ENCODE results near the gene SMIM44.

The SMIM44 gene

DNA sequence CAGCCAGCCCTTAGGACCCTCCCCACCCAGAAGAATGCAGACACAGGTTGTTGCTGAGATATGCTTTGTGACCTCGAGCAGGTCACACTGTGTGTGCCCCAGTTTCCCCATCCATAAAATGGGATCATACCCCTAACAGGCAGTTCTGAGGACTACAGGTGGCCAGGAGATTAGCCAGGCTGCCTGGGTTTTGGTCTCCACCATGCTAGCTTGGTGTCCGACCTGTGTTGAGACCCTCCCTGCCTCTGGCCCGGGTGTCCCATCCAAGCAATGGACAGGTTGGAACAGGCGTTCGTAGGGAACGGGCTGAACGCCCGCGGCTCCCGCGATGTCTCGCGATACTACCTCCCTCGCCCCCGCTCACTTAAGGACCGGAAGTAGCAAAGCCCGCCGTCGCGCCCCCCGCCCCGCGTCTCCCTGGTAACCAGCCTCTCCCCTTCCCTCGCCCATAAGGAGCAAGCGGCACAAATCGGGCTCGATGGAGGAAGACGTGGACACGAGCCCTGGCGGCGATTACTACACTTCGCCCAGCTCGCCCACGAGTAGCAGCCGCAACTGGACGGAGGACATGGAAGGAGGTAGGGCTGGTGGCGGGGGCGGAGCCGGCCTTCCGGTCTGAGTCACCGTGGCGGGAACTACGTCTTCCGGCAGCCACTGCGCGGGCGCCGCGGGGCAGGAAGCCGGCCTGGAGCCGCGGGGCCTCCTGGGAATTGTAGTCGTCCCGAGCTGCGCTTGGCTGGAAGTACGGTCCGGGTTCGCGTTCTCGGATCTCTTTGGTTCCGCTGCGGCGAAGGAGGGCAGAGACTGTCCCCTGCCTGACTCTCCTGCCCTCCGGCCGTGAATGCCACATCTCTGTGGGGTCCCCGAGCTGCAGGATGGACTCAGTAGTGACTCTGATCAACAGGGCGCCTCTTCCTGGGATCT is 48.3 kb downstream of the SMIM44 start:
- Histone ChIP-seq H3K9me3 (ENCODE audit: insufficient read depth, low read depth, low read length) (no peaks in the 10 kb centered on the region), H3K36me3 (ENCODE audit: insufficient read depth, low read depth, low read length) (no peaks in the 10 kb centered on the region)

DNA sequence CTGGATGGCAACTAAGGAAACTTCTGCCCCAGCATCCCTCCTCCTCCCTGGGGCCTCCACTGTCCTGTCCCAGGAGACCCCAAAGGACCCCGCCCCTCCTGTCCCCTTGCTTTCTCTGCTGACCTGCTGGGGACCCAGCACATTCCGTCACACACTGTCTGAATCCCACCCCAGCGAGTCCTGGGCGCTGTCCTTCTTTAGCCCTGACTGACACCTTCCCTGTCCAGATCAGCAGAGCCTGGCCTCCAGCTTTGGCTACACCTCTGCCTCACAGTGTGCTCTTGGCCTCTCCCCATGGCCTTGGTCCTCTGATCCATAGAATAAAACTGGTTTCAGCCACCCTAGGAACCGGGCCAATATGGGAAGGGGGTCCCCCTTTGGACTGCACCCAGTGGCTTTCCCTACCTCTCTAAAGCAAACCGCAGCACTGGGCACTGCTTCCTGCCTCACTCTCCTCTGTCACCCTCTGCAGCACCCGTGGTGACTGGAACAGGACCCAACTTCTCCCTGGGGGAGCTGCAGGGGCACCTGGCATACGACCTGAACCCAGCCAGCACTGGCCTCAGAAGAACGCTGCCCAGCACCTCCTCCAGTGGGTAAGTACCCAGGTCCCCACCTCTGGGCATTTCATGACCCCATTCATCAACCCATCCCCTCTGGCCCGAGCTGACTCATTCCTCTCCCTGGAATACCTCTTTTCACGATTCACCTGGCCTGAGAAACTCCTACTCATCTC is 49.3 kb downstream of the SMIM44 start:
- Histone ChIP-seq H3K4me1 (ENCODE audit: insufficient read depth, low read length) (no peaks in the 10 kb centered on the region), H3K27ac (ENCODE audit: low read length) (no peak overlapping the region), H3K4me3 (ENCODE audit: low read length) (peak overlapping the region; percentile 76; the same call in 1 of the 2 replicates), H3K9ac (ENCODE audit: low read depth, low read length) (peak overlapping the region; percentile 85; the same call in 1 of the 2 replicates), H3K36me3 (ENCODE audit: insufficient read depth, low read depth, low read length) (no peaks in the 10 kb centered on the region), H3K9me3 (ENCODE audit: insufficient read depth, low read depth, low read length) (no peaks in the 10 kb centered on the region), H3K27me3 (ENCODE audit: insufficient read depth, low read length) (no peaks in the 10 kb centered on the region)

More for the DNA sequence above, 48.3 kb downstream of the SMIM44 start:
- Histone ChIP-seq H3K9ac (ENCODE audit: low read depth, low read length) (peak overlapping the region; percentile 85), H3K4me3 (ENCODE audit: low read length) (peak overlapping the region; percentile 76), H3K27ac (ENCODE audit: low read length) (peak overlapping the region; percentile 74), H3K4me1 (ENCODE audit: insufficient read depth, low read length) (no peaks in the 10 kb centered on the region), H3K27me3 (ENCODE audit: insufficient read depth, low read length) (no peaks in the 10 kb centered on the region)

DNA sequence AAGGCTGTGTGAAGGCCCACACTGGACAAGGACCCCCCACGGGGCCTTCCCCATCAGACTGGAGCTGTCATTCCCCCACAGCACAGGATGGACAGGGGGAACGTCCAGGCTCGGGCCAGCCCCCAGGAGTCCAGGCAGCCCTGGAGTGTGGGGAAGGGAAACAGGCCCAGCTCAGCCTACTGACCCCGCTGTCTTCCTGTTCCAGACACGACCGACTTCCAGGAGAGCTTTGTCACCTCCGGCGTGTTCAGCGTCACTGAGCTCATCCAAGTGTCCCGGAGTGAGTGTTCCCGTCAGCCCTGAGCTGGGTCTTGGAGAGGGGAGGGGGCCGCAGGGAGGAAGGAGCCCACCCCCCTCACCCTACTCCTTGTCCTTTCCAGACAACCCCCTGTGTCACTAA is 49.9 kb downstream of the SMIM44 start:
- Histone ChIP-seq H3K9me3 (ENCODE audit: insufficient read depth, low read depth, low read length) (no peaks in the 10 kb centered on the region), H3K4me3 (ENCODE audit: low read length) (no peak overlapping the region), H3K36me3 (ENCODE audit: insufficient read depth, low read depth, low read length) (no peaks in the 10 kb centered on the region), H3K27ac (ENCODE audit: low read length) (no peak overlapping the region), H3K4me1 (ENCODE audit: insufficient read depth, low read length) (no peaks in the 10 kb centered on the region), H3K27me3 (ENCODE audit: insufficient read depth, low read length) (no peaks in the 10 kb centered on the region), H3K9ac (ENCODE audit: low read depth, low read length) (no peak overlapping the region)
